Measurements from ENCODE around the gene CHD5.

Gene CHD5

DNA sequence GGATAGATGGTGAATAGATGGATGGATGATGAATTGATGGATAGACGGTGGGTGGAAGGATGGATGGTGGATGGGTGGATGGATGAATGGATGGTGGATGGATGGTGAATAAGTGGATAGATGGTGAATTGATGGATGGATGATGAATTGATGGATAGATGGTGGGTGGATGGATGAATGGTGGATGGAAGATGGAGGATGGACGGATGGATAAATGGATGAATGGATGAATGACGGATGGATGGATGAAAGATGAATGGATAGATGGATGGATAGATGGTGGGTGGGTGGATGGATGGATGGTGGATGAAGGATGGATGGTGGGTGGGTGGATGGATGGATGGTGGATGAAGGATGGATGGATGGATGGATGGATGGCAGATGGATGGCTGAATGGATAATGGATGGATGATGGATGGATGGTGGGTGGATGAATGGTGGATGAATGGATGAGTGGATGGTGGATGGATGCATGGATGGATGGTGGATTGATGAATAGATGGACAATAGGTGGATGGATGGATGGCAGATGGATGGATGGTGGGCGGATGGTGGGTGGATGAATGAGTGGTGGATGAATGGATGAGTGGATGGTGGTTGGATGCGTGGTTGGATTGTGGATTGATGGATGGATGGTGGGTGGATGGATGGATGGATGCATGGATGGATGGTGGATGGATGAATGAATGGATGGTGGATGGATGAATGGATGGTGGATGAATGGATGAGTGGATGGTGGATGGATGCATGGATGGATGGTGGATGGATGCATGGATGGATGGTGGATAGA is 5.3 kb downstream of the CHD5 start:
- in situ Hi-C loops (cut with MboI; ENCODE audit: low sequenced_read_pairs), result no loop called here

DNA sequence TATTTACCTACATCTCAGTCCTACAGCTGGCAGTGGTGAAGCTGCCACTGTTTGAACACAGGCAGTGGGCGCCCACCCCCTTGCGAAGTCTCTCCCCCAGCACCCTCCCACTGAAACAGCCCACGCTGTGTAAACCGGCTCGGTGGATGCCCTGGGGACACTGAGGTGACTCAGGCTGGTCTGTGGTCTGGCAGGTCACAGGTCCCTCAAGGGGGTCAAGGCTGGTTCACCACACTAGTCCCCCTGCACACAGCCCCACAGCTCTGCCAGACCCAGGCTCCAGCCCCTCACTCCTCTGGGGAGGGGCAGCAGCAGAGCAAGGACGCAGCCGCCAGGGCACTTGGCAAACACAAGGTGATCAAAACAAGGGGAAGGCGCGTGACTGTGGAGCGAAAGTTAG is 7.6 kb downstream of the CHD5 start:
- in situ Hi-C loops (cut with MboI; ENCODE audit: low sequenced_read_pairs), result no loop called here

DNA sequence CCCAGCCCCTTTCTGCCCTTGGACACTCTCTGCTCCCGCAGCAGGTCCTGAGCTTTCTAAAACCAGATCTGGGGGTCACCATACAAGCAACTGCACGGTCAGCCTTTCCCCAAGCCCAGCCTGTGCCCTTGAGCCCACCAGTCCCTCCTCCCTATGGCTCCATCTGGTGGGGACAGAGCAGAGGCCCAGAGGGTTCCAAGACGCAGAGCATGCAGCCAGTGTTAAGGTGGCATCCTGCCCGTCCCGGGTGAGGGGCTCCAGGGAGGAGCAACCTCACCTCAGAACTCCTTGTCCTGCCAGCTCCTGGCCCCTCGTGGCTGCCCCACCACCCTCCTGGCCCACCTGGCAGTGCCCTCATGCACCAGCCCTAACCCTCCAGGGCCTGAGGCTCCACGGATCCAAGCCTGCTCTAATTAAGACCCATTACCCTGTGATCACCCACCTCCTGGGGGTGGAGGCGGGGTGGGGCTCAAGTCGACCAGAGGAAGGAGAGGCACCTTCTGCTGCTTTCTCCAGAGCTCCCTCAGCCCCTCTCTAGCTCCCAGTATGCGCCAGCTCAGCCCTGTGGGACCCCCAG is 8.5 kb downstream of the CHD5 start:
- in situ Hi-C loops (cut with MboI; ENCODE audit: low sequenced_read_pairs), result no loop called here

DNA sequence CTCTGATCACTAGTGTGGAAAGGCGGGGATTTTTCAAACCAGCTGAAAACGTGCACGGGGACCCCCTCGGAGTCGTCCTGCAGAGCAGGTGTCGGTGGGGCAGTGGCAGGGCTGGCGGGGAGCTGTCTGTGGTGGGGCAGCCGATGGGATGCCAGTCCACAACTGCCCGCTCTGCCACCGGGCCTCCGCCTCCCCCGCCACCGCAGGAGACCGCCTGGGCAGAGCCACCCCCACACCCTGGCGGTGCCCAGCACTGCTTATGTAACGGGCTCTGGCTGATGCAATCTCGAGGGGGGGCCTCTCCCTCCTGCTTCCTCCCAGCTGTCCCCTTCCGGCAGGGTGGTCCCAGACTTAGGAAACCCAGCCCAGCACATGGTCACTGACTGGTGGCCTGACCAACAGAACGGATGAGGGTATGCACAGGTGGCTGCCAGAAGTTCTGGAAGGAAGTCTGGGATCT is 9.3 kb downstream of the CHD5 start:
- in situ Hi-C loops (cut with MboI; ENCODE audit: low sequenced_read_pairs), result no loop called here

DNA sequence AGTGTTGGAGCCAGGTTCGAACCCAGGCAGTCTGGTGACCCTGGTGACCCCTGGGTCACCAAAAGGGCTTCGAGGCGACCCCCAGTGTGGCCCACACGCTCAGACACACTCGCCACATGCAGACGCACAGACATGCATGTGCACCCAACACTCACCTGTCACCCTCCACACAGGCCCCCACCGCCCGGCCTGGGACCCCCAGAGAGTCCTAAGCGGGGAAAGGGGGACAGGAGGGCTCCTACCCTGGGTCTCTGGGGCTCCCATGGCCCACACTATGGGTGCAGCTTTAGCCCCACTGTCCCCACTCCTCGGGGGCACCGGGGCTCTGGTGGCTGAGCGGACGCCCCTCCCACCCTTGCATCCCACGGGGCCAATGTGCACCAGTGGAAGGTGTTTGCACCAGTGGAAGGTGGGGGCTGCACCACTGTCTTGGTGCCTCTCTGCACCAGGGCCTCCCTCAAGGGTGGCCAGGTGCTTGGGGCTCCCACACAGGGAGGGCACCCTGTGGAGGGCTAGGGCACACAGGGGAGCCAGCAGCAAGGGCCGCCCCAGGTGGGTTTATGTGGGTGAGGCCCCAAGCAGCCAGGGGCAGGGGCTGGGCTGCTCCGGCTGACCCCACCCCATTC is 9.9 kb downstream of the CHD5 start:
- in situ Hi-C loops (cut with MboI; ENCODE audit: low sequenced_read_pairs), result no loop called here

DNA sequence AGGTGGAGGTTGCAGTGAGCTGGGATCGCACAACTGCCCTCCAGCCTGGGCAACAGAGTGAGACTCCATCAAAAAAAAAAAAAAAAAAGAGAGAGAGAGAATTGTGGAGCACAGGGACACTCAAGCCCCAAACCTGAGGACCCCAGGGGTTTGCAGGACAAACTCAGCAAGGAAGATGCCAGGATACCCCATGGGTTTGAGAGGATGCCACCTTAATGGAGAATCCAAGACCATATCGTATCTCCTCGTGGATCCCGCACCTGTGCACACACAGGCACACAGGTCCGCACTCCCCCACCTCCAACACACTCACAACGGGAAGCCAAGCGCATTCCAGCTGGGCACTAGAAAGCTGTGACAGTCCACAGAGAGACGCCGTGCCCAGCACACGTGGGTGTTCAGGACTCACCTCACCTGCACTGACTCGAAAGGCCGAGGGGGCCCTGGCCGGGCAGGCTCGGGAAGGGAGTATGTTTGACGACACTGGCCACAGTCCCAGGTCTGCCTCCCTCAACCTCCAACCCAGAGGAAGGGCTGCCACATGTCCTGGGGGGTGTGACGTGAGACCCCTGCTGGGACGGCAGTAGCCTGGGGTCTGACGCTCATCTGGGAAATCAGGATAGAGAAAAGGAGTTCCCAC is 11.1 kb downstream of the CHD5 start:
- in situ Hi-C loops (cut with MboI; ENCODE audit: low sequenced_read_pairs), result no loop called here

DNA sequence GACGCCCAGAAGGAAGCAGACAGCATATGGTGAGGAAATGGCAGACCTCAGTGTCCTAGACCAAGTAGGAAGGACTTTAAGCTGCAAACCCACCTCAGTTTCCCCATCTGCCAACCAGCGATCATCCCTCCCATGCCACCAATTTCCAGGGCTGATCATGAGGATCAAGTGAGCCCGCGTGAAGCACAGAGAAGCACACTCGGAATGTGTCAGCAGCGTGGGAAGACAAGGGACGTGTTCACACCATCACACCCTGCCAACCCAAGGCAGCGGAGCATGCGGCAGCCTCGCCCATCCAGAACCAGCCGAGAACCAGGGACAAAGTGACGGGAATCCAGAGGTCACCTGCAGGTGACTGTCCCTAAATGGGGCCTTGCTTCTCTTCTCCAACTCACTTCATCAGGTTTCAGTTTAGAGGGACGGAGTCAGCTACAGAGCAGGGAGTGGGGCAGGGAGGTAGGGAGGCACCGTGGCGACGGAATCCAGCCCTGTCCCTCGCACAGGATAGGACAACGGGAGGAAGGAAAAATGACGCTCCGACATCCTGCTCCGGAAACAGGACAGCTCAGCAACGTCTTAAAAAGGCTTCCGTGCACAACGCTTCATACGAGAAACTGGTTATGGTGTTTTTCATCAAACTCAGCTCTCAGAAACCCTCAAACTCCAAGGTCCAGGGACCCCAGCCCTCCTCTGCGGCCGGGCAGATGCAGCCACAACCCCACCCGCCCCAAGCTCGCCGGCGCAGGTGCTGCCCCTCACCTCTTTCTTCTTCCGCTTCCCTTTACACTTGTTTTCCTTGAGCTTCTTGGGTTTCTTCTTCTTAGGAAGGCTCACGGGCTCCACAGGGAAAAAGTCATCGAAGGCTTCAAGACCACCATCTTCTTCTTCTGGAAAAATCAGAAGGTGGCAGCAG is 12.5 kb downstream of the CHD5 start:
- in situ Hi-C loops (cut with MboI; ENCODE audit: low sequenced_read_pairs), result no loop called here

DNA sequence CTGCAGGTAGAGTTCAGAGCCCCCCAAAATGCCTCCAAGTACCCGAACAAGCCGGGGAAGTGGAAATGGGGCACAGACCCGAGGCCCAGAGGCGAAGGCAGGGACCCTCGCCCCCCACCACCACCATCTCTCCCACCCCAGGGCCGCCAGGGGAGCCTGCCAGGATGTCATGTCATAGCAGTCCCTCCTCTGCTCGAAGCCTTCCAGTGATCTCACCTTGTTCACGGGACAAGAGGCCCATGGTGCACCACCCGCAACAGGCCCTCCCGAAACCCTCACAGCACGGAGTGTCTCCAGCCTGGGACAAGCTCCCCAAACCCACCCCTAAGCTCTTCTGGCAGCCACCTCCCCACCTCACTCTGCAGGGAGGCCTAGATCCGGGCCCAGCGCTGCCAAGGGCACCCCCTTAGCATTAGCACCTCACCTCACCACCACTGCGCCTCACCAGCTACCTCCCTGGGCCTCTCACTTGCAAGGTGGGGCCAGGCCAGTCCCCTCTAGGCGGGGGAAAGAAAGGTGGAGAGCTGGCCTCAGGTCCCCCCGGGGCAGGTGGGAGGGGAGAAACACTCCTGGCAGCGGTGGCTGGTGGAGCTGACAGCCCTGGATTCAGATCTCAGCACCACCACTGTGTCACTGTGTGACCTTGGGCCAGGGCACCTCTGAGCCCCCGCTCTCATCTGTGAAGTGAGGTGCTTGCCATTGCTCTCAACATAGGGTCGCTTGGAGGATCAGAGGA is 13.3 kb downstream of the CHD5 start:
- in situ Hi-C loops (cut with MboI; ENCODE audit: low sequenced_read_pairs), result no loop called here

DNA sequence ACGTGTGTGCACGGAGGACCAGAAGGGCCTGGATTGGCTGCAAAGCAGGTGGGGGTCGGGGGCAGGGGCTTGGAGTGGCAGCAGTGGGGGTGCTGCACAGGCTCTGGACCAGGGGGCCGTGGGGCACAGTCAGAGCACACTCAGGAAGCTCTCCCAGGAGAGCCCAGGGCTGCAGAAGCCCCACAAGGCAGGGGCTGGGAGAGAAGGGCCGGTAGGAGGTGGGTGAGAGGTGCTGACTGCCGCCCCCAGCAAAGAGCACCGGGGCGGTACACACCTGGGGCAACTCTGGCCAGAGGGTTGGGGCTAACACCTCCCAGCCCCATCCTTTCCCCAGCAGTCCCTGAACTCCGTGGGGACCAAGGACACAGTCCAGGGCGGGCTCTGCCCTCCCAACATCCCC is 13.9 kb downstream of the CHD5 start:
- in situ Hi-C loops (cut with MboI; ENCODE audit: low sequenced_read_pairs), result no loop called here

DNA sequence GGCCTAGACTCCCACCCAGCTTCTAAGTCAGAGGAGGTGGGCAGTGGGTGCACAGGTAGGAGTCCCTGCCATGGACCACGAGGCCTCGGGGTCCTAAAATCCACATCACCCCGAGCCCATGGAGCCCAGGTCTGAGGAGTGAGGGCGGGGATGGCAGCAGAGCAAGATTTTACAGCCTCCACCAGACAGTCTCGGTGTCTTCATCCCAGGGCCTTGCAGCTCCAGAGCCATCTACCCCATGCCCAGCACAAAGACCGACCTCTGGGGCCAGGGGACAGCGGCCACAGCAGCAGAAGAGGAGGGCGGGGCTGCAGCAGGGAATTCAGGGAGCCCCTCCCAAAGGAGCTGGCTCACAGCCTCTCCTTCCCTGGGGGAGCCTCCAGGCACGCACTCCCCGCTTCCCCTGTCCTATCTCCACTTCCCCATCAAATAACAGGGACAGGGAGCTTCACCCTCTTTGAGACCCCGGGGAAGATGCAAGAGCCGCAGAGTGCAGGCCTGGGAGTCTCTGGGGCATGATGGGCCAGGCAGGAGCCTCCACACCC is 14.6 kb downstream of the CHD5 start:
- in situ Hi-C loops (cut with MboI; ENCODE audit: low sequenced_read_pairs), result no loop called here

DNA sequence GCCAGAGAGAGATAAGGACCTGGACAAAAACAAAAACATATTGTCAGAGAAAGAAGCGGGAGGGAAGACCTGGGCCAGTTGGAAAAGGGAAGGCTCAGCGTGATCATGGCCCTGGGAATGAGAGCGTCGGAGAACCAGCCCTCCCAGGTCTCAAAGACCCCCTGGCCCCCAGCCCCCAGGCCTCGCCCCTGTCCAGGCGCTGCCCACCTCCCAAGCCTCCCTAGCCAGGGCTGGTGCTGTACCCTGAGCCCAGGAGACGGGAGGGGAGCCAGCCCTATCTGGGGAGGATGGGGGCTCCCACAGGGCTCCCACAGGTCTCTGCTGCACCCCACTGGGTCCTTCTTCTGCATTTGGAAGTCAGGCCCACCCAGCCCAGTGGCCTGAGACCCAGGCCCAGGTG is 15.1 kb downstream of the CHD5 start:
- in situ Hi-C loops (cut with MboI; ENCODE audit: low sequenced_read_pairs), result no loop called here

DNA sequence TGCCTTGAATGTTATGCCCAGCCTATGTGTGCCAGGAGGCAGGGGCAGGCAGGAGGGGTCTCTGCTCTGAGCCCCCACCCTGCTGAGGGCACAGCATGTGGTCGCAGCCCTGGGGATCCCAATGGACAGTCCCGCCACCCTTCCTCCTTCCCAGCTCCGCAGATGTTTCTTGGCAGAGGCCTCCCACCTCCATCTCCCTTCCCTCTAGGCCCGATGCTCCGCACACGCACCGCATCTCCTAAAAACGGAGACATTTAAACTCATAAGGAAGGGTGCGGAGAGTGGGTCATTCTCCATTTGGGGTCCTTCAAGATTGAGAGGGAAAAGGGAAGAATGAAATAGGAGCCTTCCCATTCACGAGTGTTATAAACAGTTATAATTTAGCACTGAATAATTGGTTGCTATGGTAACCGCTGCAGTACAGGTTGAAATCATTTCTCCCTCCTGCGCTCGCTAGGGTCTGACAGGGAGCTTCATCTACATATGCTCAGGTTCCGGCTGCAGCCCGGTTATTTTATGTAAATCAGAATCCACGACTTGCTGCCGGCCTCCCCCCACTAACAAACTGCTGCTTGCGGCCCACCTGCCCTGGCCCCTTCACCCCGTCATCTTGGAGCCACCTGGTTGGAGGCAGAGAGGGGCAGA is 16.0 kb downstream of the CHD5 start:
- in situ Hi-C loops (cut with MboI; ENCODE audit: low sequenced_read_pairs), result no loop called here

DNA sequence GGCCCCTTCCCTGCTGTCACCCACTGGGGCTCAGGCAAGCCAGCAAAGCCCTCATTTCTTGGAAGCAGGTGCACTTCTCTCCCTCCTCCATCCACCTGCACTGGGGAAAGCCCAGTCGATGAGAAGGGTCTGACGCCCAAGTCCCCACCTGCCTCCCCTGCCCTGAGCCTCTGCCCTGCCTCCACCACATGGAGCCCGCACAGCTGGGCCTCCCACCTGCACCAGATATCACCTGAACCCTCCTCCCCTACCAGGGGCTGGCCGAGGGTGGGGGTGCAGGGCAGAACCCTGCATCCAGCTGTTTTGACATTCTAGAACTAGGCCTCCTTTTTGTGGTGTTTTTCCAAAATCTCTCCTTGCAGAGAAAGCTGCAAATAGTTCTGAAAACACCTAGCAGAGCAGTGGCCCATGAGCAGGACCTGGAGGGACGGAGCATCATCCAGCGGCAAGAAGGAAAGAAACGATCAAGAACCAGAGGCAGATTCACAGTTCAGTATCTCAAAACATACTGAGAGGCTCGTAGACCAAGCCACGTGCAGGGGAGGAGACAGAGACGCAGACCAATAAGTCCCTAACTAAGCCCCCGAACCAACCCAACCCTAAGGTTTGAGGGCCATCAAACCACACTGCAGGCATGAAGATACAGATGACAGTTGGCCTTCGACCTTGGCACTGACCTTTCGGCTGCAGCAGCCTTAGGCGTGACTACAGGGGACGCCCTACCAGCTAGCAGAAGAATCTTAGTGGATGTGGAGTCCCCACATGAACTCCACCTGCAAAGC is 16.7 kb downstream of the CHD5 start:
- in situ Hi-C loops (cut with MboI; ENCODE audit: low sequenced_read_pairs), result no loop called here

DNA sequence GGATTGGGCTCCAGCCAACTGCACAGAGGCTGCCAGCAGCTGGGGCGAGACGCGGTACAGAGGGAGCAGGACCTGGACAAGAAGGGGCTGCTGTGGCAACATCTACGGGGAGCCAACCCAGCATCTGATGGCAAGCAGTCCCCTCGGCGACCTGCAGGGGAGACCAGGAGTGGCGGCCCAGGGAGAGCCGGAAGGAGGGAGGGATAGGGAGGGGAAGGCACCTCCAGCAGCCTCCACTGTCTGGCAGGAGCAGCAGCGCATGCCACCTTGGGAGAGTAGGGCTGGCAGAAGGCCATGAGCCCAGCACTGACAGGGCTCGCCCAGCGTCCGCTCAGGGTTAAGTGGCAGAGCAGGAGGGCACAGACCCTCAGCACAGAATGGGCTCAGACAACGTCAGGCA is 17.3 kb downstream of the CHD5 start:
- in situ Hi-C loops (cut with MboI; ENCODE audit: low sequenced_read_pairs), result no loop called here

DNA sequence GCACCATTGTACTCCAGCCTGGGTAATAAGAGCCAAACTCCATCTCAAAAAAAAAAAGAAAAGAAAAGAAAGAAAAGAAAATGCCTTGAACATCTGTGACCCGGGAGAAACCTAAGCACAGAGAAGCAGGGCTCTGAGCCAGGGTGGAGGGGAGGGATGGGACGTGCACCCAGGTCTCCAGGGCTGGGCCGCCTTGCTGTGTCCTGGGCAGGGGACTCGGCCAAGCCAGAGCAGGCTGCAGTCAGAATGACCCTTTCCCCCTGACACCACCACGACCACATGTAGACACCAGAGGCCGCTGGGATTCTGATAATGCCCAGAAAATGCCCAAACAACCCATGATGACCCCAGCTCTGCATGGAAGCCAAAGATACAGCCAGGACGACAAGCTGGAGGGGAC is 17.8 kb downstream of the CHD5 start:
- in situ Hi-C loops (cut with MboI; ENCODE audit: low sequenced_read_pairs), result no loop called here

DNA sequence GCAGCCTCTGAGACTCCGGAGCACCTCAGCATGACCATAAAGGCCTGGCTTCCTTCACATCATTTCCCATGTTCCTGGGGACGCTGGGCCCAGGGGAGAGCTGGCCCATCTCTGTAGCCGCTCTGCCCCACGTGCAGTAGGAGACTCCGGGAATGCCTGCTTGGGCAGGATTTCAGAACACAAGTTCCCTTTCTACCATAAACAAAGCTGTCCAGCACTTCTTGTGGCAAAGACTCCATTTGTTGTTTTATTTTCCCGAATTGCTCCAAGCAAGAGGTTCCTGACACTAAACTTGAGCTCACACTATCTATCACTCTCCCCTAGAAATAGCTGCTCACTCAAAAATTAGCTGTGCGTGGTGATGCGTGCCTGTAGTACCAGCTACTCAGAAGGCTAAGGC is 21.9 kb downstream of the CHD5 start:
- in situ Hi-C loops (cut with MboI; ENCODE audit: low sequenced_read_pairs), result no loop called here

DNA sequence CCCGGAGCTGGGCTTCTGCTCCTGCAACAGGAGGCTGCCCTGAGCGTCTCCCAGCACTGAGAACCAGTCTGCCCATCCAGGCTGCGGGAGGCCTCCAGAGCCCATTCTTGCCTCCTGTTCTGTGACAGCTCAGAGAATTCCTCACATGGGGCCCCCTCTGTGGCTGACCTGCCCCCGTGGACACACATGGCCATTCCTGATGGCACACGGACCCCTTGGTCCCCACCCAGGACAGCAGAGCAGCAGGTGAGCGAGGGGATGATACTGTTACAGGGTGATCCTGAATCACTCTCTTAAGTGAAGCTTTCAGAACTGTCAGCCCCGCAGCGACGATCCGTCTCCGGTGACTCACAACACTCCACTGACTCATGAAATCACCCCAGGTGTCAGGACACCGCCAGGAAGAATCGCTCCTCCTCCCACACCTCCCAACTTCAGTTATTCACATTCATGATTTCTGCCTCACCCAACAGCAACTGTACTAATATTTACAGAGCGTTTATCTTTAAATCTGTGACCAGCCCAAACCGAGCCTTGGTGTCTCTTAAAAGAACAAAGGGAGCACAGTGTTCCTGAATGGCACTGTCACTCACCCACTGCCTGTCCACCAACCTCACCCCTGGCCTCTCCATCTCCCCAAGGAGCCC is 22.5 kb downstream of the CHD5 start:
- in situ Hi-C loops (cut with MboI; ENCODE audit: low sequenced_read_pairs), result no loop called here

DNA sequence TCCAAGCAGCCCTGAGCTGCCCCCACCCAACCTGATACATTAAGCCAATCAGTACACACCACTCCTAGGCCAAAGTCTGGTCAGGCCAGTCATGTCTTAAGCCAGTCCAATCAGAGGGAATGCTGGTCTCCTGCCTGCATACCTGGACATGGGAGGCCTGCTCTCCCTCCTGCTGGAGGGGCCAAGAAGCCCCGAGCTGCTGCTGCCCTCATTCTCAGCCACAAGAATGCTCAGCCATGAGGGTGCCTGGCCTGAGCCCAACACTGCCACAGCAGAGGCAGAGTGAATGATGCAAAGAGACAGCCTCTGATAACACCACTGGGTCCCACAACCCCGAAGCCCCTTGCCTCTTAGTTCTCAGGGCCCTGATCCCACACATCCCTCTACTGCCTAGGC is 23.0 kb downstream of the CHD5 start:
- in situ Hi-C loops (cut with MboI; ENCODE audit: low sequenced_read_pairs), result no loop called here
